Sigmoid colon (tissue), 7 donors: ENCODE results near the gene BCAS4. TPM values are rescaled to one million over a fixed set of nuclear protein-coding genes. Genes with fewer than 3 reads are reported as not detected.

Source experiments
- DNase-seq: peaks from one replicate; pipeline ENCODE4 v3.0.0-alpha.2; 2019
- H3K27ac ChIP-seq, 4 donors: fragments of 200-600 bp; sonication (generic); one replicate each; pipeline ENCODE4 v1.5.1; 2016 to 2019; ENCODE audit warnings: mild to moderate bottlenecking in 1 of 4
- H3K27me3 ChIP-seq, 3 donors: fragments of 200-600 bp; sonication (generic); one replicate each; pipeline ENCODE4 v1.5.1; 2019; ENCODE audit warnings: mild to moderate bottlenecking in 1 of 3
- H3K36me3 ChIP-seq, 4 donors: fragments of 200-600 bp; sonication (generic); one replicate each; pipeline ENCODE4 v1.5.1; 2016 to 2019
- H3K4me1 ChIP-seq, 4 donors: fragments of 200-600 bp; sonication (generic); one replicate each; pipeline ENCODE4 v1.5.1; 2017 to 2019
- H3K4me3 ChIP-seq, 4 donors: fragments of 200-600 bp; sonication (generic); one replicate each; pipeline ENCODE4 v1.5.1; 2017 to 2019; ENCODE audit warnings: mild to moderate bottlenecking in 2 of 4, moderate library complexity in 1 of 4
- H3K9me3 ChIP-seq, 4 donors: fragments of 200-600 bp in 3 of 4; sonication (generic) in 3 of 4; one replicate each; pipeline versions ENCODE4 v1.5.1 to v1.6.1; 2013 to 2019
- EP300 ChIP-seq, 4 donors: sonication (generic); formaldehyde crosslinking; IDR thresholded peaks; one replicate each; pipeline ENCODE4 v1.6.1; 2017; ENCODE audit warnings: antibody characterized with exemption in 4 of 4
- POLR2A ChIP-seq, 2 donors: fragments of 450-650 bp; IDR thresholded peaks; one replicate each; pipeline ENCODE4 v1.6.1; 2016; ENCODE audit warnings: antibody characterized with exemption in 2 of 2, mild to moderate bottlenecking in 2 of 2, moderate library complexity in 2 of 2
- POLR2AphosphoS5 ChIP-seq, 4 donors: sonication (generic); formaldehyde crosslinking; IDR thresholded peaks; one replicate each; pipeline ENCODE4 v1.6.1; 2017; ENCODE audit warnings: antibody characterized with exemption in 4 of 4
- WGBS, 2 donors: extraction: QIAGEN DNeasy Blood & Tissue Kit; methylation state at CpG; one replicate each; pipeline ENCODE4 v1.1.7; 2013; 5-methylcytosine and 5-hydroxymethylcytosine counted together
- intact Hi-C: fragments of 100-400 bp; cut with DNase I; formaldehyde crosslinking; loops from one replicate; pipeline ENCODE4 v1.15.1; 2023
- polyA plus RNA-seq, 3 donors: library from polyadenylated mRNA; stranded (reverse); fragments of 200-250 nt; gene quantifications; one replicate each; pipeline ENCODE4 v1.2.3, GENCODE V29; 2013
- total RNA-seq, 4 donors: library from RNA; depleted of rRNA; stranded (reverse); fragments of >200 nt; gene quantifications; one replicate each; pipeline ENCODE4 v1.1.0, GENCODE V29; 2016
- TF ChIP-seq, protein P1 (sequence below), 4 experiments: fragments of 450-650 bp in 3 of 4; fragments of 200-600 bp in 1 of 4; IDR thresholded peaks; one replicate each; pipeline ENCODE4 v1.5.1; 2016 to 2019; ENCODE audit warnings: antibody characterized with exemption in 4 of 4, mild to moderate bottlenecking in 3 of 4, moderate library complexity in 2 of 4
- donor health status: healthy with polysubstance abuse.
- donor health status: Bipolar disorder and iron deficiency.
- donor health status: healthy.

The BCAS4 gene
- total and polyA plus RNA-seq, 7 donors = 0.46 to 10.1 (median 3.5) TPM

- no peak overlapping the region for H3K27ac ChIP-seq
- WGBS, 2 donors = 70 to 92% methylated on average over 8 of the region's 8 CpGs
- H3K27me3 ChIP-seq = no peaks in the 10 kb centered on the region
- TF ChIP-seq POLR2A (IDR thresholded peaks at IDR 0.05) = no peak
- TF ChIP-seq EP300 (IDR thresholded peaks at IDR 0.05) = no peak
- TF ChIP-seq, protein P1, sequence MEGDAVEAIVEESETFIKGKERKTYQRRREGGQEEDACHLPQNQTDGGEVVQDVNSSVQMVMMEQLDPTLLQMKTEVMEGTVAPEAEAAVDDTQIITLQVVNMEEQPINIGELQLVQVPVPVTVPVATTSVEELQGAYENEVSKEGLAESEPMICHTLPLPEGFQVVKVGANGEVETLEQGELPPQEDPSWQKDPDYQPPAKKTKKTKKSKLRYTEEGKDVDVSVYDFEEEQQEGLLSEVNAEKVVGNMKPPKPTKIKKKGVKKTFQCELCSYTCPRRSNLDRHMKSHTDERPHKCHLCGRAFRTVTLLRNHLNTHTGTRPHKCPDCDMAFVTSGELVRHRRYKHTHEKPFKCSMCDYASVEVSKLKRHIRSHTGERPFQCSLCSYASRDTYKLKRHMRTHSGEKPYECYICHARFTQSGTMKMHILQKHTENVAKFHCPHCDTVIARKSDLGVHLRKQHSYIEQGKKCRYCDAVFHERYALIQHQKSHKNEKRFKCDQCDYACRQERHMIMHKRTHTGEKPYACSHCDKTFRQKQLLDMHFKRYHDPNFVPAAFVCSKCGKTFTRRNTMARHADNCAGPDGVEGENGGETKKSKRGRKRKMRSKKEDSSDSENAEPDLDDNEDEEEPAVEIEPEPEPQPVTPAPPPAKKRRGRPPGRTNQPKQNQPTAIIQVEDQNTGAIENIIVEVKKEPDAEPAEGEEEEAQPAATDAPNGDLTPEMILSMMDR (IDR thresholded peaks at IDR 0.05) = no peak
- no peak for TF ChIP-seq POLR2AphosphoS5 (IDR thresholded peaks at IDR 0.05)
- no peak overlapping the region for H3K4me3 ChIP-seq
- intact Hi-C loops = loop anchor here (2.0 kb wide), 1 partner anchor 111 kb away; the partner anchor contains the start of gene ADNP
- DNase-seq = no peak
- H3K36me3 ChIP-seq = no peaks in the 10 kb centered on the region
- H3K4me1 ChIP-seq = peaks cover 0 to 12% (median 7%) of the 10 kb centered on the region in 4 donors
- no peaks in the 10 kb centered on the region for H3K9me3 ChIP-seq
These were observed 24.5 kb downstream of the BCAS4 start for GRCh38 chr20:50819349-50819748.

- no peak for DNase-seq
- intact Hi-C loops = no loop called here
- Histone ChIP-seq H3K4me1 (peaks cover 0 to 12% (median 7%) of the 10 kb centered on the region in 4 donors), H3K4me3 (no peak overlapping the region), H3K36me3 (no peaks in the 10 kb centered on the region), H3K27ac (no peak overlapping the region), H3K27me3 (no peaks in the 10 kb centered on the region), H3K9me3 (no peaks in the 10 kb centered on the region)
- TF ChIP-seq EP300 (IDR thresholded peaks at IDR 0.05) = no peak
- no peak for TF ChIP-seq POLR2A (IDR thresholded peaks at IDR 0.05)
- TF ChIP-seq, protein P1 (IDR thresholded peaks at IDR 0.05) = no peak
- no peak for TF ChIP-seq POLR2AphosphoS5 (IDR thresholded peaks at IDR 0.05)
- WGBS, 2 donors = 88 to 94% methylated on average over 16 of the region's 16 CpGs
These were observed 25.8 kb downstream of the BCAS4 start for GRCh38 chr20:50820515-50821256.

DNA sequence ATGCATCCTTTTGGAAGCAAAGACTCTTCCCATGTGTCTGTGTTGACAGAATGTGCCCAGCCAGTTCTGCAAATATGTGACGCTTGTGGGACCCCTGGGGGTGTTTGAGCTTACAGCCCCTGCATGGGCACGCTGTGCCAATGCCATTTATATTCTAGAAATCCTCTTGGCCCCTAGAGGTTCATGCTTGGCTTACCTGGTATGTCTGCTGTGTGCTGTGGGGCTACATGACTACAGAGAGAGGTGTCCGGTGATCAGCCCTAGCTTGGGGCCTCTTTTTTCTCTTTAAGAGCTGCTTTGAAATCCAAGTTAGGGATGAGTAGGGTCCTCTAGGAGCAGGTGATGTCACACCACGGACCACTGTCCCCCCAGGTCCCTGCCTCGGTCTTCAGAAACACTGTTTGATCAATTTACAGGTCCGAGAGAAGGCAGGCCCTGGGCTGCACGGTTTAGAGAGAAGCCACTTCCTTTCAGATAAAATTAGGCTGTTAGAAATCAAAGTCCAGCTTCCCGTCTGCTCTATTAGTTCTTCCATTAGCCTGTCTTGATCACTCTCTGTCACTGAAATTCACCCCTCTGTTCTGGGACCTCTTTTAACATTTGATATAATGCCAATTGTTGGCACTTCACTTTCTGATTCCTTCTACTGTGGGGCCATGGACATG lies 26.5 kb downstream of the BCAS4 start:
- Histone ChIP-seq H3K27ac (no peak overlapping the region), H3K4me1 (peaks cover 0 to 12% (median 7%) of the 10 kb centered on the region in 4 donors), H3K27me3 (no peaks in the 10 kb centered on the region), H3K4me3 (no peak overlapping the region), H3K9me3 (no peaks in the 10 kb centered on the region), H3K36me3 (no peaks in the 10 kb centered on the region)
- TF ChIP-seq POLR2A (IDR thresholded peaks at IDR 0.05) (no peak), EP300 (IDR thresholded peaks at IDR 0.05) (no peak), POLR2AphosphoS5 (IDR thresholded peaks at IDR 0.05) (no peak)
- TF ChIP-seq, protein P1 (IDR thresholded peaks at IDR 0.05) = no peak
- intact Hi-C loops = no loop called here
- DNase-seq = no peak
- 61 to 71% methylated on average over 8 of the region's 8 CpGs for WGBS, 2 donors

DNA sequence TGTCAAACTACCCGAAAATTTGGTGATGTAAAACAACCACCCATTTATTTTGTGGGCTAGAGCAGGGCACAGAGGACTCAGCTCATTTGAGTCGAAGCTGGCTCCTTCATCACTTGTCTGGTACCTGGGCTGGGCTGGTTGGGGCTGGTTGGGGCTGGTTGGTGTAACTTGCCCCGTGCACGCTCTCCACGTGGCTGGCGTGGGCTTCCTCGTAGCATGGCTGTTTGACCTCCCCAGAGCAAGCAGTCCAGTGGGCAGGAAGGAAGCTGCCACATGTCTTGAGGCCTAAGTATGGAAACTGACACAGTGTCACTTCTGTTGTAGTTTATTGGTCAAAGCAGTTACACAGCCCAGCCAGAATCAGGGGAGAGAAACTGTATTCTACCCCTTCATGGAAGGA lies 27.1 kb downstream of the BCAS4 start:
- Histone ChIP-seq H3K9me3 (no peaks in the 10 kb centered on the region), H3K4me1 (peaks cover 0 to 12% (median 7%) of the 10 kb centered on the region in 4 donors), H3K36me3 (no peaks in the 10 kb centered on the region), H3K27me3 (no peaks in the 10 kb centered on the region), H3K27ac (no peak overlapping the region), H3K4me3 (no peak overlapping the region)
- DNase-seq = no peak
- WGBS, 2 donors = 63 to 81% methylated on average over 7 of the region's 7 CpGs
- no peak for TF ChIP-seq POLR2AphosphoS5 (IDR thresholded peaks at IDR 0.05)
- no peak for TF ChIP-seq POLR2A (IDR thresholded peaks at IDR 0.05)
- no peak for TF ChIP-seq EP300 (IDR thresholded peaks at IDR 0.05)
- TF ChIP-seq, protein P1 (IDR thresholded peaks at IDR 0.05) = no peak
- intact Hi-C loops = no loop called here
